ENCODE results near the gene CYYR1. TPM values are rescaled to one million over a fixed set of nuclear protein-coding genes. Genes with fewer than 3 reads are reported as not detected.

CYYR1 gene
- total and polyA plus RNA-seq, 4 donors, result 1.9 to 3.4 (median 2.2) TPM

DNA sequence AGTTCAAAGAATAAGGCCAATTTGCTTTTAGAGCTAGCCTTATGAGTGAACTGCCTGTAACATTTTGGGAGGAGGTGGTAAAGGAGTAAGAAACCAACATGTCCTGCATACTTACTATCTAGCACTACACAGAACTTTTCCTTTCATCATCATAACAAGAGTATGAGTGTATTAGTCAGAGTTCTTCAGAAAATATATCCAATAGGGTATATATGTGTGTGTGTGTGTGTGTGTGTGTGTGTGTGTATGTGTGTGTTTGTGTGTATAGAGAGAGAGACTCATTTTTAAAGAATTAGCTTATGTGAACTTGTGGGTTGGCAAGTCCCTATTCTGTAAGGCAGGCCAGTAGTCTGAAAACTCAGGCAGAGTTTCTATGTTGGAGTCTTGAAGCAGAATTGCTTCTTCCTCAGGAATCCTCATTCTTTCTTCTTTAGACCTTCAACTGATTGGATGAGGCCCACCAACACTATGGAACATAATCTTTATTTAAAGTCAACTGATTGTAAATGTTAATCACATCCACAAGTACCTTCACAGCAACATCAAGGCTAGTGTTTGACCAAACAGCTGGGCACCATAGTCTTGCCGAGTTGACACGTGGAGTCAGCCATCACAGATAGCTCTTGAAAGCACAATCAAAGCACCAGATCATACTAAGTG lies 121.9 kb downstream of the CYYR1 start:
- no peak overlapping the region for H3K4me3 ChIP-seq (ENCODE audit: low read depth in 1 of 3, low read length in 3 of 3)
- no peak for DNase-seq (ENCODE audit: low spot score)
- H3K36me3 ChIP-seq (ENCODE audit: control insufficient read depth in 4 of 4, insufficient read depth in 3 of 4, low read depth in 1 of 4, low read length in 3 of 4), result no peaks in the 10 kb centered on the region
- H3K27me3 ChIP-seq (ENCODE audit: control insufficient read depth in 4 of 4, insufficient read depth in 4 of 4, low read length in 3 of 4), result peaks cover 0 to 3% (median 0%) of the 10 kb centered on the region in 4 donors
- H3K4me1 ChIP-seq (ENCODE audit: control insufficient read depth in 4 of 4, insufficient read depth in 4 of 4, low read length in 3 of 4), result no peaks in the 10 kb centered on the region
- no peaks in the 10 kb centered on the region for H3K9me3 ChIP-seq (ENCODE audit: control insufficient read depth in 4 of 4, low read length in 3 of 4)
- TF ChIP-seq TAF1 (conservative IDR thresholded peaks at IDR 0.05) (no peak), HNF4G (IDR thresholded peaks at IDR 0.05) (no peak), HNF4A (conservative IDR thresholded peaks at IDR 0.05) (no peak), RAD21 (IDR thresholded peaks at IDR 0.05) (no peak), RXRA (IDR thresholded peaks at IDR 0.05) (no peak), JUND (IDR thresholded peaks at IDR 0.05) (no peak), YY1 (IDR thresholded peaks at IDR 0.05) (no peak)
- TF ChIP-seq, protein P1, sequence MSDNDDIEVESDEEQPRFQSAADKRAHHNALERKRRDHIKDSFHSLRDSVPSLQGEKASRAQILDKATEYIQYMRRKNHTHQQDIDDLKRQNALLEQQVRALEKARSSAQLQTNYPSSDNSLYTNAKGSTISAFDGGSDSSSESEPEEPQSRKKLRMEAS (IDR thresholded peaks at IDR 0.05), result no peak
- TF ChIP-seq, protein P2, sequence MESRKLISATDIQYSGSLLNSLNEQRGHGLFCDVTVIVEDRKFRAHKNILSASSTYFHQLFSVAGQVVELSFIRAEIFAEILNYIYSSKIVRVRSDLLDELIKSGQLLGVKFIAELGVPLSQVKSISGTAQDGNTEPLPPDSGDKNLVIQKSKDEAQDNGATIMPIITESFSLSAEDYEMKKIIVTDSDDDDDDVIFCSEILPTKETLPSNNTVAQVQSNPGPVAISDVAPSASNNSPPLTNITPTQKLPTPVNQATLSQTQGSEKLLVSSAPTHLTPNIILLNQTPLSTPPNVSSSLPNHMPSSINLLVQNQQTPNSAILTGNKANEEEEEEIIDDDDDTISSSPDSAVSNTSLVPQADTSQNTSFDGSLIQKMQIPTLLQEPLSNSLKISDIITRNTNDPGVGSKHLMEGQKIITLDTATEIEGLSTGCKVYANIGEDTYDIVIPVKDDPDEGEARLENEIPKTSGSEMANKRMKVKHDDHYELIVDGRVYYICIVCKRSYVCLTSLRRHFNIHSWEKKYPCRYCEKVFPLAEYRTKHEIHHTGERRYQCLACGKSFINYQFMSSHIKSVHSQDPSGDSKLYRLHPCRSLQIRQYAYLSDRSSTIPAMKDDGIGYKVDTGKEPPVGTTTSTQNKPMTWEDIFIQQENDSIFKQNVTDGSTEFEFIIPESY (IDR thresholded peaks at IDR 0.05), result no peak
- H3K27ac ChIP-seq (ENCODE audit: low read depth in 1 of 2, low read length in 2 of 2), result no peak overlapping the region
- no peak overlapping the region for H3K9ac ChIP-seq (ENCODE audit: low read depth in 1 of 2, low read length in 2 of 2)
- whole genome bisulfite sequencing, result 81% methylated on average over 2 of the region's 2 CpGs

DNA sequence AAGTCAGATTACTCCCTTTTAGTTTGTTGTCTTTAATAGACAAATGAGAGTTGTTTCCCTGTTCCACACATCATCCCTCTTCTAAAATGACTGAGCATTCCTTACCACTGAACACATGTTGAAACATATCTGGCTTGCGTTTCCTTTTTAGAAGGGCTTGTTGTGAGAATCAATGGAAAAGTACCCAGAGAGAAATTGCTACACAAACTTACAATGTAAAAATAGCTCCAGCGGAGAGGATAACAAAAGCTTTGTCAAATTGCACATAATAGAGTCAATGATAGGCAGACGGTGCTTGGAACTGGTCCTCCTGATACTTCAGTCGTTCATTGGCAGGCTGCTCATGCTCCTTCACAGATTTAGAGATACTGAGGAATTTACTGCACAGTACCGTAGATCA lies 123.9 kb downstream of the CYYR1 start:
- H3K27me3 ChIP-seq (ENCODE audit: control insufficient read depth in 4 of 4, insufficient read depth in 4 of 4, low read length in 3 of 4), result peaks cover 0 to 5% (median 0%) of the 10 kb centered on the region in 4 donors
- WGBS, result 58% methylated on average over 5 of the region's 5 CpGs
- H3K4me3 ChIP-seq (ENCODE audit: low read depth in 1 of 3, low read length in 3 of 3), result no peak overlapping the region
- H3K36me3 ChIP-seq (ENCODE audit: control insufficient read depth in 4 of 4, insufficient read depth in 3 of 4, low read depth in 1 of 4, low read length in 3 of 4), result no peaks in the 10 kb centered on the region
- DNase-seq (ENCODE audit: low spot score), result no peak
- no peak overlapping the region for H3K9ac ChIP-seq (ENCODE audit: low read depth in 1 of 2, low read length in 2 of 2)
- H3K9me3 ChIP-seq (ENCODE audit: control insufficient read depth in 4 of 4, low read length in 3 of 4), result no peaks in the 10 kb centered on the region
- TF ChIP-seq RXRA (IDR thresholded peaks at IDR 0.05) (no peak), EGR1 (IDR thresholded peaks at IDR 0.05; ENCODE audit: low read depth in 2 of 2) (no peak), HNF4A (conservative IDR thresholded peaks at IDR 0.05) (no peak), RAD21 (IDR thresholded peaks at IDR 0.05) (no peak), YY1 (IDR thresholded peaks at IDR 0.05) (no peak), SP1 (IDR thresholded peaks at IDR 0.05) (no peak), HNF4G (IDR thresholded peaks at IDR 0.05) (no peak), FOXA2 (IDR thresholded peaks at IDR 0.05) (no peak), JUND (IDR thresholded peaks at IDR 0.05) (no peak)
- TF ChIP-seq, protein P3, sequence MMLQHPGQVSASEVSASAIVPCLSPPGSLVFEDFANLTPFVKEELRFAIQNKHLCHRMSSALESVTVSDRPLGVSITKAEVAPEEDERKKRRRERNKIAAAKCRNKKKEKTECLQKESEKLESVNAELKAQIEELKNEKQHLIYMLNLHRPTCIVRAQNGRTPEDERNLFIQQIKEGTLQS (IDR thresholded peaks at IDR 0.05), result no peak
- TF ChIP-seq, protein P2 (IDR thresholded peaks at IDR 0.05), result no peak
- TF ChIP-seq, protein P4, sequence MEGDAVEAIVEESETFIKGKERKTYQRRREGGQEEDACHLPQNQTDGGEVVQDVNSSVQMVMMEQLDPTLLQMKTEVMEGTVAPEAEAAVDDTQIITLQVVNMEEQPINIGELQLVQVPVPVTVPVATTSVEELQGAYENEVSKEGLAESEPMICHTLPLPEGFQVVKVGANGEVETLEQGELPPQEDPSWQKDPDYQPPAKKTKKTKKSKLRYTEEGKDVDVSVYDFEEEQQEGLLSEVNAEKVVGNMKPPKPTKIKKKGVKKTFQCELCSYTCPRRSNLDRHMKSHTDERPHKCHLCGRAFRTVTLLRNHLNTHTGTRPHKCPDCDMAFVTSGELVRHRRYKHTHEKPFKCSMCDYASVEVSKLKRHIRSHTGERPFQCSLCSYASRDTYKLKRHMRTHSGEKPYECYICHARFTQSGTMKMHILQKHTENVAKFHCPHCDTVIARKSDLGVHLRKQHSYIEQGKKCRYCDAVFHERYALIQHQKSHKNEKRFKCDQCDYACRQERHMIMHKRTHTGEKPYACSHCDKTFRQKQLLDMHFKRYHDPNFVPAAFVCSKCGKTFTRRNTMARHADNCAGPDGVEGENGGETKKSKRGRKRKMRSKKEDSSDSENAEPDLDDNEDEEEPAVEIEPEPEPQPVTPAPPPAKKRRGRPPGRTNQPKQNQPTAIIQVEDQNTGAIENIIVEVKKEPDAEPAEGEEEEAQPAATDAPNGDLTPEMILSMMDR (IDR thresholded peaks at IDR 0.05; ENCODE audit: low read depth, low read length, missing input control), result no peak
- no peaks in the 10 kb centered on the region for H3K4me1 ChIP-seq (ENCODE audit: control insufficient read depth in 4 of 4, insufficient read depth in 4 of 4, low read length in 3 of 4)
- no peak overlapping the region for H3K27ac ChIP-seq (ENCODE audit: low read depth in 1 of 2, low read length in 2 of 2)

Data from liver (tissue), 9 donors.